ENCODE measurements around the gene SDCCAG8.
A peak's percentile ranks its signal among the peaks of the same experiment; 100 is the strongest.

Gene SDCCAG8

DNA sequence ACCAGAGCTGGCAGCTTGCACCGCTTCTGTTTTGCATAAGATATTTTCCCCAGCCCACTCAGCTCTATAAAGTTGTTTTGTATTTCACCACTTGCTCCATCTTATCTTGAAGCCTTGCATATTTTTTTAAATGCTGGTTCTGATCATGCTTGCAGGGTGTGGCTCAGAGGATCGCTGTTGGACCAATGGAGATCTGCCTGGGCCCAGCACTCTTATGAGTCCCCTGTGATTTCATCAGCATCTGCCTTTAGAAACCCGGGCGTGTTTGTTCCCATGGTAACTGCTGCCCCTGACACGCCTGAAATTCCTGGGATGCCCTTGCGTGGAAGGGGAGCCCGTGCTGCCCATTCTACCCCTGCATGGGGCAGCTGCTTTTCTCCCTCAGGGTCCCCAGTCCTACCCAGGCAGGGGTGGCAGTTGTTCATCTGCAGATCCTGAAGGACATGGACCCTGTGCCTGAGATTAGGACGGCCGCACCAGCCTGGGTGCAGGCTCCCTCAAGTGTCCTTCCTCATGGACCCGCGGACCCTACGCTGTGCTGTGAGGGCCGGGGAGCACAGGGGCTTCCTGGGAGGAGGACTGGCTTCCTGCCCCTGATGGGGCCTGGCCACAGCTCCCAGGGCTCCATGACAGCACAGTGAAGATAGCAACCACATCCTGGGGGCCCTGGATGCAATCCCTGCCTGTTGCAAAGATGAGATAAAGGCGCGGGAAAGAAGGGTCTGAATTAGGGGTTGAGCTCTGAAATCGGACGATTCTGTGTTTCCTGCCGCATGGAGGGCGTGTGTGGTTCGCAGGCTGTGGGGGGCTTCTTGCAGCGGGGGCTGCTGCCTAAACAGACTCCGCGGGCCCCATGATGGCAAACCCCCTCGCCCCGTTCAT lies 226.5 kb downstream of the SDCCAG8 start:
- Mint-ChIP-seq H3K9me3 (no peaks in the 10 kb centered on the region), H3K36me3 (ENCODE audit: low read depth) (no peaks in the 10 kb centered on the region), H3K27ac (peak overlapping the region; percentile 52), H3K4me1 (ENCODE audit: low read depth) (peaks cover 21% of the 10 kb centered on the region), H3K27me3 (no peaks in the 10 kb centered on the region), H3K4me3 (peak overlapping the region; percentile 74)

GRCh38 chr1:243483071-243483771 lies 227.4 kb downstream of the SDCCAG8 start:
- Mint-ChIP-seq H3K4me1 (ENCODE audit: low read depth) (peaks cover 21% of the 10 kb centered on the region), H3K4me3 (peak overlapping the region; percentile 74), H3K27ac (peak overlapping the region; percentile 52), H3K36me3 (ENCODE audit: low read depth) (no peaks in the 10 kb centered on the region), H3K9me3 (no peaks in the 10 kb centered on the region), H3K27me3 (no peaks in the 10 kb centered on the region)

- H3K36me3 Mint-ChIP-seq (ENCODE audit: low read depth): no peaks in the 10 kb centered on the region
- peak overlapping the region; percentile 72 for H3K4me3 Mint-ChIP-seq
- no peak overlapping the region for H3K27ac Mint-ChIP-seq
- no peaks in the 10 kb centered on the region for H3K27me3 Mint-ChIP-seq
- H3K4me1 Mint-ChIP-seq (ENCODE audit: low read depth): peaks cover 21% of the 10 kb centered on the region
- H3K9me3 Mint-ChIP-seq: no peaks in the 10 kb centered on the region
These were observed 228.1 kb downstream of the SDCCAG8 start for GRCh38 chr1:243483952-243484351.

DNA sequence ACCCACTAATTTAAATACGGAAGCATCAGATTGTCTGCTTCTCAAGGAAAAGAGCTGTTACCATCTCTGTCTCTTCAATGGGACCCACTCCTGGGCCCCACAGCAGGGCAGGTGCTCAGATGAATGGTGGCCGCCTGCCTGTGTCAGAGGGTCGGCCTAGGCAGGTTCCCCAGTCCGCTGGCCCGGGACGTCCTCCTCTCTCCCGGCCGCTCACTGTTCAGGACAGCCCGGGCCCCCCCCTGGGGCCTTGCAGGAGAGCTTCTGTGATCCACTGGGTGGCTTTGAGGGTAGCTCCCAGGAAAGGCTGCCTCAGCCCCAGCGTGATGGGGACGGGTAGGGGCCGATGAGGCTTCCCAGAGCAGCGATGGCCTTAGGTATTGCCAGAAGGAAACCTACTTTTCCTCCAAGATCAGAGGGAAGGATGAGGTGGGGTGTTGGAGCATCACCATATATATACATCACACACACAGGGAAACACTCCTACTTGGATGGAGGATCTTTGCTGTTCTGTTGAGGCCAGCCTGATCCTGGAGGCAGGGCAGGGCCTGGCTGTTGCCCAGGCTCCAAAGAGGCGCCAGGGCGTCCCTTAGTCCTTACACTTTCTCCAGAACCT lies 231.3 kb downstream of the SDCCAG8 start:
- Mint-ChIP-seq H3K9me3 (no peaks in the 10 kb centered on the region), H3K27ac (no peak overlapping the region)

DNA sequence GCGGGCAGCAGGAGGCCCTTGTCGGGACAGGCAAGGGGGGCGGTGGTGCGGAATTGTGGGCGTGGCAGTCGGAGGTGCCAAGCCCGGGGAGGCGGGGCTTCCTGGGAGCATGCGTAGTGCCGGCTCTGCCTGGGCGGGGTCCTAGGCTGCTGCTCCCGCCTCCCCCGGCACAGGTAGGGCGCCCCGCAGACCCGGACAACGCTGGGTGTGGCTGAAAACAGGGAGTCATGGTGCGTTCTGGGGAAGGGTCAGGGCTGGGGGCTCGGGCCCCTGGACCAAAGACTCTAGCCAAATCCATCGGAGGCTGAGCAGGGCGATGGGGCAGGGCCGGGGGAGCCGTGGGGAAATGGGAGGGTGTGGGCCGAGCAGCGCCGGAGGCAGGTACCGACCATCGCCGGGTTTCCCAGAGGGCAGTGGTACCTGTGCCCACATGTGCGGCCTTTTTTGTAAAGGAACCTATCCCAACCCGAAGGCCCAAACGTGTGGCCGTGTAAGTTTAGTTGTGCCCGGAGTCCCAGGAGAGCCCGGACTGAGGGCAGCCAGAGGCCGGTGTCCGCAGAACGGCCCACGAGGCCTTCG lies 231.9 kb downstream of the SDCCAG8 start:
- Mint-ChIP-seq H3K4me1 (ENCODE audit: low read depth) (peaks cover 7% of the 10 kb centered on the region), H3K4me3 (no peak overlapping the region), H3K36me3 (ENCODE audit: low read depth) (no peaks in the 10 kb centered on the region), H3K9me3 (no peaks in the 10 kb centered on the region), H3K27ac (no peak overlapping the region), H3K27me3 (no peaks in the 10 kb centered on the region)

More for the DNA sequence above, 231.3 kb downstream of the SDCCAG8 start:
- no peak overlapping the region for H3K4me3 Mint-ChIP-seq
- peaks cover 13% of the 10 kb centered on the region for H3K4me1 Mint-ChIP-seq (ENCODE audit: low read depth)
- H3K36me3 Mint-ChIP-seq (ENCODE audit: low read depth): no peaks in the 10 kb centered on the region
- H3K27me3 Mint-ChIP-seq: no peaks in the 10 kb centered on the region

GRCh38 chr1:243488459-243489157 lies 232.8 kb downstream of the SDCCAG8 start:
- Mint-ChIP-seq H3K4me3 (no peak overlapping the region), H3K27ac (no peak overlapping the region), H3K9me3 (no peaks in the 10 kb centered on the region), H3K36me3 (ENCODE audit: low read depth) (peaks cover 4% of the 10 kb centered on the region), H3K27me3 (no peaks in the 10 kb centered on the region), H3K4me1 (ENCODE audit: low read depth) (peaks cover 4% of the 10 kb centered on the region)

GRCh38 chr1:243489158-243489527 lies 233.3 kb downstream of the SDCCAG8 start:
- H3K4me1 Mint-ChIP-seq (ENCODE audit: low read depth): no peaks in the 10 kb centered on the region

DNA sequence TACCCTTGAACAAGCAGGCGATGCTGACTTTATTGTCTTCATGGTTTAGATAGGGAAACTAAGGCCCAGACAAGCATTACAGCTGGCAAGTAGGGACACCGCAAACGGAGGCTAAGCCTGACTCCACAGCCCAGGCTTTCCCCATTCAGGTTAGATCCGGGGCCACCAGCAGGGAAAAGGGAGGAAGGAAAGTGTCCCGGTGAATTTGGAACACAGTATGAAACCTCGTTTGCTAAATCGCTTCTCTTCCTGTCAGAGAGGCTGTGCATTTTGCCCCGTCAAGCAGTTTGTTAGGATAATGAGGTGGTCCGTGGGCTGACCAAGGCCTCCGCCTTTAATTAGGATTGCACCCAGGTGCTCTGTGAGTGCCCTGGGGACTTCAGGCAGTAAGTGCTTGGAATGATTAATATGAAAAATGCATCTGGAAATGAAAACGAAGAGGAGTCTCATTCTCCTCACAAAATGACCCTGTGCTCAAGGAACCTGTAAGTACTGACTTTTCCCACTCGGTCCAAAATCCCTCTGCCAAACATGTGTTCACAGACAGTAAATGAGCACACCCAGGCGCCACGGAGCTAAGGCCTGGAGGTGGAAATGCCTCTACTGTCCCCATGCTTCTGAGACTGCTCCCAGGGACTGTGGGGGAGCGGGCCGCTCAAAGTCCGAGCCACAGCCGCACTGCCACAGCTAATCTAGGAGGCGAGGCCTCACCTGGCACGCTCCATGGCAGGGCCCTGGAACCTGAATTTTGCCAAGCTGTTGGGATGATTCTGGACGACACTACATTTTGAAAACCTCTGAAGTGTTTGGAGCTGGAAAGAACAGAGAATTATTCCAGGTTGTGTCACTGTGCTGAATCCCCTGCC lies 234.1 kb downstream of the SDCCAG8 start:
- no peak overlapping the region for H3K27ac Mint-ChIP-seq
- no peak overlapping the region for H3K4me3 Mint-ChIP-seq
- H3K27me3 Mint-ChIP-seq: no peaks in the 10 kb centered on the region

More at GRCh38 chr1:243489158-243489527, 233.3 kb downstream of the SDCCAG8 start:
- Mint-ChIP-seq H3K9me3 (no peaks in the 10 kb centered on the region), H3K27me3 (no peaks in the 10 kb centered on the region), H3K4me3 (no peak overlapping the region), H3K36me3 (ENCODE audit: low read depth) (peaks cover 5% of the 10 kb centered on the region), H3K27ac (no peak overlapping the region)

GRCh38 chr1:243490748-243491686 lies 235.2 kb downstream of the SDCCAG8 start:
- H3K27ac Mint-ChIP-seq: no peak overlapping the region
- no peaks in the 10 kb centered on the region for H3K27me3 Mint-ChIP-seq
- H3K36me3 Mint-ChIP-seq (ENCODE audit: low read depth): peaks cover 5% of the 10 kb centered on the region
- H3K4me1 Mint-ChIP-seq (ENCODE audit: low read depth): peaks cover 3% of the 10 kb centered on the region
- no peak overlapping the region for H3K4me3 Mint-ChIP-seq
- H3K9me3 Mint-ChIP-seq: no peaks in the 10 kb centered on the region

More for the DNA sequence above, 234.1 kb downstream of the SDCCAG8 start:
- Mint-ChIP-seq H3K9me3 (no peaks in the 10 kb centered on the region), H3K4me1 (ENCODE audit: low read depth) (no peaks in the 10 kb centered on the region), H3K36me3 (ENCODE audit: low read depth) (peaks cover 5% of the 10 kb centered on the region)

GRCh38 chr1:243493156-243494129 lies 237.6 kb downstream of the SDCCAG8 start:
- H3K27ac Mint-ChIP-seq: peak overlapping the region; percentile 49
- peaks cover 14% of the 10 kb centered on the region for H3K36me3 Mint-ChIP-seq (ENCODE audit: low read depth)
- H3K9me3 Mint-ChIP-seq: no peaks in the 10 kb centered on the region
- H3K4me1 Mint-ChIP-seq (ENCODE audit: low read depth): peaks cover 10% of the 10 kb centered on the region
- no peaks in the 10 kb centered on the region for H3K27me3 Mint-ChIP-seq
- no peak overlapping the region for H3K4me3 Mint-ChIP-seq

- H3K4me3 Mint-ChIP-seq: no peak overlapping the region
- peaks cover 21% of the 10 kb centered on the region for H3K36me3 Mint-ChIP-seq (ENCODE audit: low read depth)
- H3K27ac Mint-ChIP-seq: no peak overlapping the region
- H3K9me3 Mint-ChIP-seq: no peaks in the 10 kb centered on the region
- peaks cover 14% of the 10 kb centered on the region for H3K4me1 Mint-ChIP-seq (ENCODE audit: low read depth)
- no peaks in the 10 kb centered on the region for H3K27me3 Mint-ChIP-seq
These were observed 239.0 kb downstream of the SDCCAG8 start for GRCh38 chr1:243494741-243495431.
